CD4-positive, alpha-beta T cell (primary cell): ENCODE results near the gene CAPZB. TPM values are rescaled to one million over a fixed set of nuclear protein-coding genes. Genes with fewer than 3 reads are reported as not detected.

ENCODE experiments used
- ATAC-seq: fragments of 200-7000 bp; cut with Tn5 transposase; one replicate; pipeline ENCODE4 v1.10.0; 2022; ENCODE audit warnings: mild to moderate bottlenecking; ENCODE audit not compliant: poor library complexity
- CTCF ChIA-PET: fragments of 350-600 bp; sonication (Branson Sonifier 250); formaldehyde crosslinking; loops from one replicate; lab custom pipeline; 2021; ENCODE audit warnings: antibody characterized with exemption, inconsistent platforms; lab: Charles Lee
- POLR2A ChIA-PET: fragments of 350-600 bp; sonication (Branson Sonifier 250); formaldehyde crosslinking; loops from one replicate; lab custom pipeline; 2021; ENCODE audit warnings: antibody characterized with exemption, inconsistent platforms; lab: Charles Lee
- DNase-seq, 14 experiments: peaks; one replicate each; pipeline ENCODE4 v3.0.0-alpha.2; 2013 to 2020; ENCODE audit warnings: mixed read lengths in 2 of 14
- H3K27ac ChIP-seq, 2 donors: one replicate each; pipeline versions ENCODE4 v1.5.1 to v1.7.0; 2013; ENCODE audit warnings: low read length in 2 of 2, low read depth in 1 of 2, mild to moderate bottlenecking in 1 of 2
- H3K27me3 ChIP-seq, 2 experiments: 1 replicate in 1 of 2; 2 replicates in 1 of 2; pipeline versions ENCODE4 v1.6.1 to v1.7.0; 2013; ENCODE audit warnings: low read length in 2 of 2, control low read depth in 1 of 2, mild to moderate bottlenecking in 1 of 2, moderate library complexity in 1 of 2; ENCODE audit not compliant: insufficient read depth in 2 of 2, control insufficient read depth in 1 of 2
- H3K36me3 ChIP-seq: one replicate; pipeline ENCODE4 v1.6.1; 2013; ENCODE audit warnings: low read length, control low read depth; ENCODE audit not compliant: insufficient read depth
- H3K4me1 ChIP-seq: one replicate; pipeline ENCODE4 v1.6.1; 2013; ENCODE audit warnings: low read length, control low read depth; ENCODE audit not compliant: insufficient read depth
- H3K4me3 ChIP-seq: one replicate; pipeline ENCODE4 v1.5.1; 2013; ENCODE audit warnings: mild to moderate bottlenecking, low read length, moderate library complexity
- H3K9me3 ChIP-seq, 2 experiments: 1 replicate in 1 of 2; 2 replicates in 1 of 2; pipeline versions ENCODE4 v1.6.1 to v1.7.0; 2013; ENCODE audit warnings: low read length in 2 of 2, mild to moderate bottlenecking in 2 of 2, control low read depth in 1 of 2, moderate library complexity in 1 of 2; ENCODE audit not compliant: control insufficient read depth in 1 of 2, insufficient read depth in 1 of 2
- H3K27ac Mint-ChIP-seq: one replicate; pipeline ENCODE4 v1.8.0; 2020; ENCODE audit warnings: mixed read lengths
- H3K27me3 Mint-ChIP-seq: one replicate; pipeline ENCODE4 v1.8.0; 2021; ENCODE audit warnings: mixed read lengths
- H3K36me3 Mint-ChIP-seq: one replicate; pipeline ENCODE4 v1.8.0; 2021; ENCODE audit warnings: low read depth, mixed read lengths
- H3K4me1 Mint-ChIP-seq: one replicate; pipeline ENCODE4 v1.8.0; 2021; ENCODE audit warnings: low read depth, mixed read lengths
- H3K4me3 Mint-ChIP-seq: one replicate; pipeline ENCODE4 v1.8.0; 2020; ENCODE audit warnings: mild to moderate bottlenecking, mixed read lengths
- H3K9me3 Mint-ChIP-seq: one replicate; pipeline ENCODE4 v1.8.0; 2020; ENCODE audit warnings: mixed read lengths
- intact Hi-C, 2 experiments: fragments of 100-400 bp; cut with DNase I in 1 of 2; cut with micrococcal nuclease in 1 of 2; formaldehyde crosslinking; loops; one replicate each; pipeline versions ENCODE4 v1.15.1 to v1.9.0; 2023 to 2025; cut with DNase I, micrococcal nuclease
- total RNA-seq, 174 experiments: library from RNA in 2 of 174; stranded (reverse) in 2 of 174; gene quantifications; one replicate each; pipeline ENCODE4 v1.2.3 and lab custom pipeline; 2021 to 2026
- TF ChIP-seq, protein P1 (sequence below): fragments of 200-600 bp; IDR thresholded peaks from one replicate; pipeline ENCODE4 v1.8.0; 2022; ENCODE audit warnings: antibody characterized with exemption, mild to moderate bottlenecking

The CAPZB gene
- total RNA-seq, 2 experiments from 2014 or later, result 168 to 173 TPM

DNA sequence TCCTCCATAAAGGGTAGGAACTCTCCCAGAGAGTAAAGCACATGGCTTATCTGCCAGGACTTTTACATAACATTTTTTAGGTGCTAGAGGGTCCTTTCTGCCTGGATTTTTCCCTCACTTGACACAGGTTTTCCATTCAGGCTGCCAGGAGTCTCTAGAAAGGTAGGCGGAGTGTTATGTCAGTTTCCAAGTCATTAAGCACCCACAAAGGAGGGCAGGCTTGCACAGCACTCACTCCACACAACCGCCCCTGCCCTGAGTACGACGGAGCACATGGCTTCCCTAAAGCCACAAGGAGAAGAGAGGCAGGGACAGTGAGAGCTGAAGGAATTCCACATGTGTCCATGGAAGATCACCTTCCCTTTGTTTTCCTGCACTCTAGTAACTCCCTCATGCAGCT is 55.7 kb downstream of the CAPZB start:
- ATAC-seq (no peak), DNase-seq (no peak)
- Histone ChIP-seq H3K9me3 (no peaks in the 10 kb centered on the region), H3K36me3 (peaks cover 23% of the 10 kb centered on the region), H3K4me1 (peaks cover 78% of the 10 kb centered on the region), H3K27ac (no peak overlapping the region), H3K27me3 (no peaks in the 10 kb centered on the region), H3K4me3 (no peak overlapping the region)
- CTCF ChIA-PET, result no interaction called here
- POLR2A ChIA-PET, result interaction anchor here (1.1 kb wide), 1 partner anchor 56 kb away, joined by 3 read pairs; no protein-coding TSS in a partner anchor
- intact Hi-C loops, result no loop called here
- H3K27me3 Mint-ChIP-seq, result no peaks in the 10 kb centered on the region
- no peaks in the 10 kb centered on the region for H3K9me3 Mint-ChIP-seq
- peak overlapping the region; percentile 78 for H3K27ac Mint-ChIP-seq
- peak overlapping the region; percentile 2 for H3K4me3 Mint-ChIP-seq
- peaks cover 86% of the 10 kb centered on the region for H3K4me1 Mint-ChIP-seq
- TF ChIP-seq, protein P1, sequence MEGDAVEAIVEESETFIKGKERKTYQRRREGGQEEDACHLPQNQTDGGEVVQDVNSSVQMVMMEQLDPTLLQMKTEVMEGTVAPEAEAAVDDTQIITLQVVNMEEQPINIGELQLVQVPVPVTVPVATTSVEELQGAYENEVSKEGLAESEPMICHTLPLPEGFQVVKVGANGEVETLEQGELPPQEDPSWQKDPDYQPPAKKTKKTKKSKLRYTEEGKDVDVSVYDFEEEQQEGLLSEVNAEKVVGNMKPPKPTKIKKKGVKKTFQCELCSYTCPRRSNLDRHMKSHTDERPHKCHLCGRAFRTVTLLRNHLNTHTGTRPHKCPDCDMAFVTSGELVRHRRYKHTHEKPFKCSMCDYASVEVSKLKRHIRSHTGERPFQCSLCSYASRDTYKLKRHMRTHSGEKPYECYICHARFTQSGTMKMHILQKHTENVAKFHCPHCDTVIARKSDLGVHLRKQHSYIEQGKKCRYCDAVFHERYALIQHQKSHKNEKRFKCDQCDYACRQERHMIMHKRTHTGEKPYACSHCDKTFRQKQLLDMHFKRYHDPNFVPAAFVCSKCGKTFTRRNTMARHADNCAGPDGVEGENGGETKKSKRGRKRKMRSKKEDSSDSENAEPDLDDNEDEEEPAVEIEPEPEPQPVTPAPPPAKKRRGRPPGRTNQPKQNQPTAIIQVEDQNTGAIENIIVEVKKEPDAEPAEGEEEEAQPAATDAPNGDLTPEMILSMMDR, result no peak
- peaks cover 59% of the 10 kb centered on the region for H3K36me3 Mint-ChIP-seq

DNA sequence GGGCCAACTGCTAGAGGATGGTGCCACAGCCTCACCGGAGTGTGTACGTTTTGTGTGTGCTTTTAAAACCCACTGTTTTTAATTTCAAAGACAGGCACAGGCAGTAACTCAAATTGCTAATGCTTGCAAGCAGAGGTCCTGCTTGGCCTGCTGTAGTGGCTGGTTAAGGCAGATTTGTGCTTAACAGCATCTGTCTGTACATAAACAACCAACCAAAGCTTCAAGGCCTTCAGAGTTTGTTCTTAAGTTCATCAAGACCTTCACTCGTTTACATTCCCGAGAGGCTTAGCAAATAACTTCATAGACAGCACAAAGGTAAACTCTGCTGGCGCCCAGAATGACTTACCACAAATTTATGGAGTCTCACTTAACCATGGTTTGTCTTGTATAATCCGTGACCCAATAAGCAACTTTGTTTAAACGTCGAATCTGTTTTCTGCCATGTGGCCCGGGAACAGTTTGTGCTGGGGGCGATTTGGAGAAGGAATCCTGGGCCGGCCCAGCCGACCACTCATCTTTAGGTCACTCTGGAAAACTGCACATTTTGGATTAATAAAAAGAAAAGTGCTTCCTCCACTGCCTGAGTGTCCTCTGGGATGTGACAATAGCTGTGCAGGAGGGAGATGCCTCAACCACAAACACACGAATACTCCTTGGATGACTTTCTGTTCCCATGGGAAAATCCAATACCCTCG is 58.1 kb downstream of the CAPZB start:
- Mint-ChIP-seq H3K27me3 (no peaks in the 10 kb centered on the region), H3K4me3 (no peak overlapping the region), H3K36me3 (peaks cover 50% of the 10 kb centered on the region), H3K9me3 (no peaks in the 10 kb centered on the region), H3K27ac (peak overlapping the region; percentile 80), H3K4me1 (peaks cover 86% of the 10 kb centered on the region)
- Histone ChIP-seq H3K4me1 (peaks cover 77% of the 10 kb centered on the region), H3K36me3 (peaks cover 19% of the 10 kb centered on the region), H3K9me3 (no peaks in the 10 kb centered on the region), H3K27ac (no peak overlapping the region), H3K4me3 (no peak overlapping the region), H3K27me3 (no peaks in the 10 kb centered on the region)
- ChIA-PET CTCF (no interaction called here), POLR2A (no interaction called here)
- DNase-seq (no peak), ATAC-seq (no peak)
- TF ChIP-seq, protein P1, result no peak
- intact Hi-C loops, result no loop called here

DNA sequence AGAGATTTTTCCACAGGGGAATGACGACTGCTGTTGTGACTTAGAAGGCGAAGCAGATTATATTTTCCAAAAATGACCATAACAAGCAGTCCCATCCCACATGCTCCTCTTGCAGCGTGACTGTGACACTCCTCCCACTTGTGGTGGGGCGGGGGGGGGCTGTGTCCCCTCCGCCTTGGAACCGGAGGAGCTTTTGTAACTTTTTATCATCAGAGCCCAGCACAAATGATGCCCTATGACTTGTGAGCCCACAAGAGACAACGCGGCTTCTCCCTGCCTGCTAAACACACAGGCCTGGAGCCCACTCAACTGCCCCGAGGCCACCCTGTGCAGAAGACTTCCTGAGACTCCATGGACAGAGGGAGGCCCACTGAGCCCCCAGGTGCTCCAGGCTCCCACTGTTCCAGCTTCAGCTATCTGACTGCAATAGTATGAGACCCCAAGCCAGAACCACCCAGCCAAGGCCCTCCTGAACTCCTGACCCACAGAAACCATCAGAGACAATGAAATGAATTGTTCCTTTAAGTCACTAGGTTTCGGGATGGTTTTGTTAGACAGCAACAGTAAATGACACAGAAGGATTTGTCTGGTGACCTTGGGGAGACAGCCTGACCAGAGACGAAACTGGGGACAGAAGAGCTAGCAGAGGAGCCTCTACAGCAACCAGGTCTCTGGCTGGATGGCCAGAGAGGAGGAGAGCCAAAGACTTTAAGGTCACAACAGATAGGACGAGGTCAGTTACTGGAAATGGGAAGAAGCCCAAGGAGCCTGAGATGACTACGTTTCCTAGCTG is 58.8 kb downstream of the CAPZB start:
- intact Hi-C loops, result no loop called here
- DNase-seq (no peak), ATAC-seq (no peak)
- Mint-ChIP-seq H3K4me3 (peak overlapping the region; percentile 51), H3K27me3 (no peaks in the 10 kb centered on the region), H3K36me3 (peaks cover 51% of the 10 kb centered on the region), H3K9me3 (no peaks in the 10 kb centered on the region), H3K27ac (peak overlapping the region; percentile 80), H3K4me1 (peaks cover 94% of the 10 kb centered on the region)
- Histone ChIP-seq H3K27ac (no peak overlapping the region), H3K27me3 (no peaks in the 10 kb centered on the region), H3K4me1 (peaks cover 77% of the 10 kb centered on the region), H3K9me3 (no peaks in the 10 kb centered on the region), H3K4me3 (no peak overlapping the region), H3K36me3 (peaks cover 19% of the 10 kb centered on the region)
- TF ChIP-seq, protein P1, result no peak
- CTCF ChIA-PET, result no interaction called here
- POLR2A ChIA-PET, result interaction anchor here (1.1 kb wide), 1 partner anchor 9 kb away, joined by 4 read pairs; no protein-coding TSS in a partner anchor
